T47D (cell line): ENCODE data around the gene SHROOM3.

Source experiments
- DNase-seq, 2 experiments: peaks; one replicate each; pipeline versions ENCODE4 v3.0.0 to v3.0.0-alpha.2; 2011 to 2012; ENCODE audit warnings: low read depth in 1 of 2, low spot score in 1 of 2
- JUND ChIP-seq: IDR thresholded peaks from 2 replicates; pipeline ENCODE4 v1.6.1; 2012; ENCODE audit warnings: low read depth
- in situ Hi-C: cut with HindIII; loops from 2 replicates; pipeline ENCODE4 v1.10.0; 2016; ENCODE audit warnings: low sequenced_read_pairs, low pct_unique_long_range_greater_than_20kb

SHROOM3 gene

DNA sequence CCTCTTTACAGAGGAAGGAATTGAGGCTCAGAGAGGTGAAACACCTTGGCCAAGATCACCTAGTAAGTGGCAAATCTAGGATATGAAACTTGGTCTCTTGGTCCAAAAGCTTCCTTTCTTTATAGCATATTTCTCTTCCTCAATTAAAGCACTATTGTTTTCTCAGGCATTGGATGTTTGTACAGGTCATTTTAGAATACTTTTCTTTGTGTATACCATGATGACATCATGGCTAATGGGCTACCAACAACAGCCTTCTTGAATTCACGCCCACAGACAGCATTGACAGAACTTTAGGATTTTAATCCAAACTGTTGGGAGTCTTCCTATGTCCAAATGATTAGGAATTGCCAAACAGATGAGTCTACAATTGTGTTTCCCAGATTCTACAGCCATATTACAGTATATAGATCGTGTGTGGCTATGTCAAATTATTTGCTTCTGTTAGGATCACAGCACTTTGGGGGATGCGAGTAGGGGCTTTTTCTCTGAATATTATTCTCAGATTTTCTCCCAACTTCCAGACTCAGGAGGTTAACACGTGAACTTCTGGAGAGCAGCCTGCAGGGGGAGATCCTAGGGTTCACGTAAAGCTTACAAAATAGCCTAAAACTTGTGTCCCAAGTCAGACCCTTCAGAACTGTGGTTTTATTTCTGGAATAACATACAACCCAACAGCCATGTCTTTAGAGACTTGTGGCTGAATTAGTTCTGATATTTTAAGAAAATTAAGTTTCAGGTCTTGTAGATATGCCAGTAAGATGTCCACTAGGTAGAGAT lies 191.8 kb downstream of the SHROOM3 start:
- no peak for TF ChIP-seq JUND
- in situ Hi-C loops: no loop called here
- no peak for DNase-seq

- no peak for TF ChIP-seq JUND
- no peak for DNase-seq
- in situ Hi-C loops: no loop called here
Observed at GRCh38 chr4:76628251-76628650, 193.2 kb downstream of the SHROOM3 start.

DNA sequence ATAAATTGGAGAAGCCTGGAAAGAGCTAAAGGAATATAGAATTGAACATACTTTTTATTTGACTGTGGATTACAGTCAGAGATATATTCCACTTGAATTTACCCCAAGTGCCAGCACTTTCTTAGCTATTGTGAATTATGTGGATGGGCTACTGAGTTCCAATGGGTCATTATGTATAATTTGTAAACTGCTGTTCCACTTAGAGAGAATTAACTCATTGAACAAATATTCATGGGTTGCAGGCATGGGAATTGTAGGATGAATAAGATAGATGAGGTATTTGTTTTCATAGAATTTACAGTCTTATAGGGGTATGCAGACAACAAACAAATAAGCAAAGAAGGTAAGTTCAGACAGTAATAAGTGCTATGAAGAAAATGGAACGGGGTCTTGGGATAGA lies 195.7 kb downstream of the SHROOM3 start:
- in situ Hi-C loops: no loop called here
- no peak for DNase-seq
- TF ChIP-seq JUND: no peak

DNA sequence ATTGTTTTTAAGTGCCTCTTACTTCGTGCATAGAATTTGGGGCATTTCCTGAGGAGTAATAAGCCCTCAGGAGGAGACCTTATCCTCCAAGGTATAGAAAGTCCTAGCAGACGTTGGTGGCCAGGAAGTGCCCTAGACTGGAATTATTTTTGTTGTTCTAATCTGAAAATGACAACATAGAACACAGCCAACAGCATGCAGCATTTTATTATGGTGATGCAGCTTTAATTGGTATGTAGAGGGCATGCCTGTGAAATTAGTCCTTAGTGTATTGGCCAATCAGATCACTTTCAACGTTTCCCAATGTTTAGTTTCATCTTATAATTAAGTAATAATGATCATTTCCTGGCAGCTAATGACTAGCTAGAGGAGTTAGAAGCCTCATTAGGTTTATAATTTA lies 199.2 kb downstream of the SHROOM3 start:
- no peak for TF ChIP-seq JUND
- in situ Hi-C loops: no loop called here
- DNase-seq: no peak

- no peak for DNase-seq
- TF ChIP-seq JUND: no peak
- in situ Hi-C loops: no loop called here
Observed at GRCh38 chr4:76637712-76638361, 202.8 kb downstream of the SHROOM3 start.

DNA sequence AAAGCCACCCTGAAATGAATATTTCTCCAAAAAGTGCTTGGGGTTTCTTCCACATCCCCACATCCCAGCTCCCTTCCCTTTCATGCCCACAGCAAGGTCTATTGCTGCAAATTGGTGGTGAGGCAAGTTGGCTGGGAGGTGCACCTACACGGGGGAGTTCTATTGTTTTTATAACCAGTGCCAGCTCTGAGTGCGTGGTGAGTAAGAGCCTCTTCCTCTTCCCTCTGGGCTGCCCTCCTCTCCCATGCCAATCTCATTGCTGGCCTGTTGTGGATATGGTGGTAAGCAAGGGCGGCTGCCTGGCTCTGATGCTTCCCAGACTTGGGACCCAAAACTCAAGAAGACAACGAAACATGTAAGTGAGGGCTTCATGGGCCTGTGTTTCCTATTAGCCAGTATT lies 204.3 kb downstream of the SHROOM3 start:
- DNase-seq: no peak
- in situ Hi-C loops: no loop called here
- TF ChIP-seq JUND: no peak

DNA sequence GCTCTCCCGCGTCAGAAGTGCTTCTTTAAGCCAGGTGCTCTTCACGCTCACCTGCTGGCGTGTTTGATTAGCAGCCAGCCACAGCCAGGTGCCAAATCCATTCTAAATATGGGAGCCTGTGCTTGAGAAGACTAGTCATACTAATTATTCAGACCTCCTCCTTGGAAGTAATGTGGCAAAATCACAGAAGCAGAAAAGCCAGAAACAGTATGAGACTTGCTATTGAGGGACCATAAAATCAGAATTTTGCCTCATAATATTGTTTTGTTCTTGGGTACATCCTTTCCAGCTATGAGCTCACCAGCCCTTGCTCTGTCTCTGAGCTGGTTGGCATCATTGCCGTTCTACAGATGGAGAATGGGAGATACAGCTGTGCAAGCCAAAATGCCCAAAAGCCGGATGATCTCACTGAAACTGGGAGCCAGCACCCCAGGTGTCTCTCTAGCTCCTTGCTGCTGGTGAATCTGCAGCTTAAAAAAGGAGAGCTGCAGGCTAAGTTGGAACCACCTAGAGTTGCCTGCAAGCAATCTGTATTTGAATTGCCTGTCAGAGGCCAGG lies 205.4 kb downstream of the SHROOM3 start:
- in situ Hi-C loops: no loop called here
- DNase-seq: peak in 1 of 2 experiments; percentile 30
- TF ChIP-seq JUND: no peak

GRCh38 chr4:76641351-76641750 lies 206.3 kb downstream of the SHROOM3 start:
- in situ Hi-C loops: no loop called here
- DNase-seq: peak in 1 of 2 experiments; percentile 73
- TF ChIP-seq JUND: no peak

- DNase-seq: no peak
- no peak for TF ChIP-seq JUND
- in situ Hi-C loops: no loop called here
Observed at GRCh38 chr4:76641758-76642157, 206.7 kb downstream of the SHROOM3 start.

GRCh38 chr4:76644831-76645485 lies 209.9 kb downstream of the SHROOM3 start:
- DNase-seq: no peak
- TF ChIP-seq JUND: no peak
- in situ Hi-C loops: no loop called here

DNA sequence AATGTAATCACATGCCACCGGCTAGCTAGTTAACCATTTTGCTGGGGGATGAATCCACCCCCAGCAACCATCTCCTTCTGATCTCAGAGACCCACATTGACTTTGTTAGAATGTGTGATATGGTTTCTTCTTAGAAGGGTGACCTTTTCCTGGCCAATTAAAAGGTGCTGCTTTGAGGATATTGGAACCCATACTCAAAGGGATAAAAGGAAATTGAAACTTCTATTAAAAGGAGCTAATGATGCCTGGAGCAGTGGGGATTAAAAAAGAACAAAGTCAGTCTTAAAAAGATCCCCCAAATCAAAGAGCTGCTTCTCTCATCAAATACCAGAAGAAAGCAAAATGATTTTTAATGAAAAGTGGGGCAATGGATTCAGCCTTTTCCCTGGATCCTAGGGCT lies 214.1 kb downstream of the SHROOM3 start:
- no peak for DNase-seq
- in situ Hi-C loops: no loop called here
- TF ChIP-seq JUND: no peak

GRCh38 chr4:76651616-76652015 lies 216.6 kb downstream of the SHROOM3 start:
- in situ Hi-C loops: no loop called here
- no peak for DNase-seq
- no peak for TF ChIP-seq JUND

DNA sequence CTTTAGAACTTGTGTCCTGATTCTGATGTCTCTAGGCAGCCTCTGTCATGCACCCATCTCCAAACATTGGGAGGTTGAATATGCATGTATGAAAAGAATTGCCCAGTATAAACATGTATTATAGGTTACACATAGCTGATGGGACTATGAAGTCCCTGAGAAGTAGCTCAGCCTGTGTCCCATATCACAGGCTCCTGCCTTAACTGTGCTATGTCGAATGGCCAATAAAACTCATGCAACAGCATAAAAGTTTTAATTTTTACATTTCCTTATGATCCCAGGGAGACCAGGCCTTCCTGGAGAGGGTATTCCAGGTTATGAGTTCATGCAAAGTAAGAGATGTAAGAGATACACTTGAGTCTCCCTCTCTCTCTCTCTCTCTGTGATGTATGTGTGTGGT lies 217.4 kb downstream of the SHROOM3 start:
- no peak for DNase-seq
- TF ChIP-seq JUND: no peak
- in situ Hi-C loops: no loop called here
